Astrocyte (in vitro differentiated cells and primary cell): ENCODE results near the gene ZBTB8OS. TPM values are rescaled to one million over a fixed set of nuclear protein-coding genes. Genes with fewer than 3 reads are reported as not detected.

Source experiments
- DNase-seq: peaks from one replicate; pipeline ENCODE4 v3.0.0-alpha.2; 2010; ENCODE audit warnings: low read depth
- FAIRE-seq: peaks from 2 replicates; lab custom pipeline; 2011; peaks lifted over from hg19 to GRCh38; lab: Jason Lieb, UNC
- H2AFZ ChIP-seq: 2 replicates; pipeline ENCODE4 v1.6.0; 2012; ENCODE audit warnings: low read depth, low read length, inconsistent platforms
- H3K27ac ChIP-seq: 2 replicates; pipeline ENCODE4 v1.5.1; 2011; ENCODE audit warnings: low read depth, low read length, inconsistent platforms
- H3K27me3 ChIP-seq: 2 replicates; pipeline ENCODE4 v1.6.0; 2011; ENCODE audit warnings: low read length, inconsistent platforms; ENCODE audit not compliant: insufficient read depth
- H3K36me3 ChIP-seq: 2 replicates; pipeline ENCODE4 v1.5.1; 2011; ENCODE audit warnings: low read length, inconsistent platforms; ENCODE audit not compliant: insufficient read depth
- H3K4me1 ChIP-seq: 2 replicates; pipeline ENCODE4 v1.5.1; 2011; ENCODE audit warnings: low read length, inconsistent platforms; ENCODE audit not compliant: insufficient read depth
- H3K4me2 ChIP-seq: 2 replicates; pipeline ENCODE4 v1.6.0; 2012; ENCODE audit warnings: low read length, inconsistent platforms
- H3K4me3 ChIP-seq: 2 replicates; pipeline ENCODE4 v1.5.1; 2011; ENCODE audit warnings: low read depth, mild to moderate bottlenecking, low read length, inconsistent platforms; ENCODE audit not compliant: insufficient read depth
- H3K79me2 ChIP-seq: 2 replicates; pipeline ENCODE4 v1.6.0; 2012; ENCODE audit warnings: mild to moderate bottlenecking, low read length, inconsistent platforms; ENCODE audit not compliant: insufficient read depth
- H3K9ac ChIP-seq: 2 replicates; pipeline ENCODE4 v1.6.0; 2012; ENCODE audit warnings: mild to moderate bottlenecking, low read length, inconsistent platforms
- H3K9me3 ChIP-seq: 2 replicates; pipeline ENCODE4 v1.5.1; 2012; ENCODE audit warnings: low read depth, mild to moderate bottlenecking, low read length, inconsistent platforms; ENCODE audit not compliant: insufficient read depth
- H4K20me1 ChIP-seq: 2 replicates; pipeline ENCODE4 v1.6.0; 2012; ENCODE audit warnings: low read length, inconsistent platforms; ENCODE audit not compliant: insufficient read depth
- H3K27ac Mint-ChIP-seq: one replicate; pipeline ENCODE4 v1.8.0; 2021; ENCODE audit warnings: mild to moderate bottlenecking, mixed read lengths; ENCODE audit not compliant: unreplicated experiment
- H3K27me3 Mint-ChIP-seq: one replicate; pipeline ENCODE4 v1.8.0; 2021; ENCODE audit warnings: low read depth, mixed read lengths; ENCODE audit not compliant: unreplicated experiment
- H3K36me3 Mint-ChIP-seq: one replicate; pipeline ENCODE4 v1.8.0; 2021; ENCODE audit warnings: low read depth, mixed read lengths; ENCODE audit not compliant: unreplicated experiment
- H3K4me1 Mint-ChIP-seq: one replicate; pipeline ENCODE4 v1.8.0; 2021; ENCODE audit warnings: low read depth, mixed read lengths; ENCODE audit not compliant: unreplicated experiment
- H3K4me3 Mint-ChIP-seq: one replicate; pipeline ENCODE4 v1.8.0; 2021; ENCODE audit warnings: mild to moderate bottlenecking, moderate library complexity, mixed read lengths; ENCODE audit not compliant: unreplicated experiment
- H3K9me3 Mint-ChIP-seq: one replicate; pipeline ENCODE4 v1.8.0; 2021; ENCODE audit warnings: mild to moderate bottlenecking, mixed read lengths; ENCODE audit not compliant: unreplicated experiment
- EZH2 ChIP-seq: IDR thresholded peaks from 2 replicates; pipeline ENCODE4 v1.6.1; 2012; ENCODE audit warnings: mild to moderate bottlenecking, low read length, inconsistent platforms; ENCODE audit not compliant: insufficient read depth
- total RNA-seq: library from RNA; stranded (reverse); gene quantifications from 2 replicates; pipeline ENCODE4 v1.2.1, GENCODE V29; 2021
- TF ChIP-seq, protein P1 (sequence below): IDR thresholded peaks from 2 replicates; pipeline ENCODE4 v1.5.1; 2011; ENCODE audit warnings: low read depth, mild to moderate bottlenecking, inconsistent platforms, low read length, moderate library complexity; ENCODE audit not compliant: insufficient read depth

Gene ZBTB8OS
- total RNA-seq, 1 donor from 2014 or later: 60.4 TPM

DNA sequence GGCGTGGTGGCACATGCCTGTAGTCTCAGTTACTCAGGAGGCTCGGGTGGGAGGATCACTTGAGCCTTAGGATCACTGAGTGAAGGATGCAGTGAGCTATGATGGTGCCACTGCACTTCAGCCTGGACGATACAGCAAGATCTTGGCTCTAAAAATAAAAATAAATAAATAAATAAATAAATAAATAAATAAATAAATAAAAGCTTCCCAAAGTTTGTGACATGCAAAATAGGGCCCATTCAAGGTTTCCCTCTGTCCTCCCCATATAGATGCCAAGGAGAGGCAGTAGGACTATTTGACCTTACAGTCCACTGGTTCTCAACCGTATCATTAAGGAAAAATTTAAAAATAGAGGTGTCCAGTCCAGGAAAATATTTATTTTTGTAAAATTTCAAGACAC is 41.2 kb downstream of the ZBTB8OS start:
- no peaks in the 10 kb centered on the region for H3K36me3 ChIP-seq
- no peak overlapping the region for H3K4me3 ChIP-seq
- Mint-ChIP-seq H3K27ac (no peak overlapping the region), H3K4me3 (no peak overlapping the region), H3K27me3 (no peaks in the 10 kb centered on the region), H3K9me3 (no peaks in the 10 kb centered on the region), H3K36me3 (no peaks in the 10 kb centered on the region), H3K4me1 (no peaks in the 10 kb centered on the region)
- H3K4me1 ChIP-seq: no peaks in the 10 kb centered on the region
- H4K20me1 ChIP-seq: no peaks in the 10 kb centered on the region
- no peak overlapping the region for H3K9ac ChIP-seq
- no peak overlapping the region for H3K4me2 ChIP-seq
- no peaks in the 10 kb centered on the region for H3K9me3 ChIP-seq
- TF ChIP-seq, protein P1, sequence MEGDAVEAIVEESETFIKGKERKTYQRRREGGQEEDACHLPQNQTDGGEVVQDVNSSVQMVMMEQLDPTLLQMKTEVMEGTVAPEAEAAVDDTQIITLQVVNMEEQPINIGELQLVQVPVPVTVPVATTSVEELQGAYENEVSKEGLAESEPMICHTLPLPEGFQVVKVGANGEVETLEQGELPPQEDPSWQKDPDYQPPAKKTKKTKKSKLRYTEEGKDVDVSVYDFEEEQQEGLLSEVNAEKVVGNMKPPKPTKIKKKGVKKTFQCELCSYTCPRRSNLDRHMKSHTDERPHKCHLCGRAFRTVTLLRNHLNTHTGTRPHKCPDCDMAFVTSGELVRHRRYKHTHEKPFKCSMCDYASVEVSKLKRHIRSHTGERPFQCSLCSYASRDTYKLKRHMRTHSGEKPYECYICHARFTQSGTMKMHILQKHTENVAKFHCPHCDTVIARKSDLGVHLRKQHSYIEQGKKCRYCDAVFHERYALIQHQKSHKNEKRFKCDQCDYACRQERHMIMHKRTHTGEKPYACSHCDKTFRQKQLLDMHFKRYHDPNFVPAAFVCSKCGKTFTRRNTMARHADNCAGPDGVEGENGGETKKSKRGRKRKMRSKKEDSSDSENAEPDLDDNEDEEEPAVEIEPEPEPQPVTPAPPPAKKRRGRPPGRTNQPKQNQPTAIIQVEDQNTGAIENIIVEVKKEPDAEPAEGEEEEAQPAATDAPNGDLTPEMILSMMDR: no peak
- no peak for TF ChIP-seq EZH2
- H2AFZ ChIP-seq: no peak overlapping the region
- no peak for DNase-seq
- H3K27me3 ChIP-seq: no peaks in the 10 kb centered on the region
- no peak overlapping the region for H3K27ac ChIP-seq
- FAIRE-seq: no peak
- no peaks in the 10 kb centered on the region for H3K79me2 ChIP-seq

DNA sequence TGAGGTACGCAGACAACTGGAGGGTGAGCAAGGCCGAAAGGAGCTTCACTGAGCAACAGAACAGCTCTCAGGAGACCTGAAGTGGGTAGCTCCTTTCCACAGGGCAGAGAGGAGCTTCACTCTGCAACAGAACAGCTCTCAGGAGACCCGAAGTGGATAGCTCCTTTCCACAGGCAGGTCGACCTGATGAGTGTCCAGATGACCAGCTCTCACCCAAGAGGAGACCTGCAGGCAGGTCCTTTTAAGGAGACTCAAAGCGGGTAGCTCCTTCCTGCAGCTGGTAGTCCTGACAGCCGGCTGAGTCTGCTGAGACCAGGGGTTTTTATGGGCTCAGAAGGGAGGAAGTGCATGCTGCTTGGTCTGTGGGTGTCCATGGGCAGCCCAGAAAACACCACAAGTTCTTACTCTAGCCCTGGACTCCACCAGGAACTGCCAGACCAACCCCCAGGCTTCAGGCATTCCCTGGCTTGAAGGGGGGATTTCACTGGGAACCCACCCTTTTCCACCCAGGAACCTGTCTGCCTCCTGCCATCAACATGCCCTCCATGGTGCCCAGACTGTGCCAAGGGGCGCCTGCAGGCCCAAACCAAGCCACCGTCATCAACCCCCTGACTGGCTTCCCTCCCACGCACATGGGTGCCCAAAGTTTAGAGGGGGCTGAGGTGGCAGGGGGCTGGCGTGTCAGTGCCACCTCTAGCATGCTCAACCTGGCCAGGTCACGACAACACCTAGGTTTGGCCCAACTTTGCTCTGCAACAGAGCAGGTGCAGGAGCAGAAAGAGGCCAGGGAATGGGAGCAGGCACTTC is 43.6 kb downstream of the ZBTB8OS start:
- Histone ChIP-seq H3K27me3 (no peaks in the 10 kb centered on the region), H3K4me1 (no peaks in the 10 kb centered on the region), H4K20me1 (no peaks in the 10 kb centered on the region), H3K9me3 (no peaks in the 10 kb centered on the region), H3K27ac (no peak overlapping the region), H2AFZ (no peak overlapping the region), H3K4me3 (no peak overlapping the region), H3K4me2 (no peak overlapping the region), H3K36me3 (no peaks in the 10 kb centered on the region), H3K9ac (no peak overlapping the region), H3K79me2 (no peaks in the 10 kb centered on the region)
- FAIRE-seq (no peak), DNase-seq (no peak)
- Mint-ChIP-seq H3K4me1 (no peaks in the 10 kb centered on the region), H3K27me3 (no peaks in the 10 kb centered on the region), H3K4me3 (no peak overlapping the region), H3K9me3 (no peaks in the 10 kb centered on the region), H3K36me3 (no peaks in the 10 kb centered on the region), H3K27ac (no peak overlapping the region)
- TF ChIP-seq, protein P1: no peak

DNA sequence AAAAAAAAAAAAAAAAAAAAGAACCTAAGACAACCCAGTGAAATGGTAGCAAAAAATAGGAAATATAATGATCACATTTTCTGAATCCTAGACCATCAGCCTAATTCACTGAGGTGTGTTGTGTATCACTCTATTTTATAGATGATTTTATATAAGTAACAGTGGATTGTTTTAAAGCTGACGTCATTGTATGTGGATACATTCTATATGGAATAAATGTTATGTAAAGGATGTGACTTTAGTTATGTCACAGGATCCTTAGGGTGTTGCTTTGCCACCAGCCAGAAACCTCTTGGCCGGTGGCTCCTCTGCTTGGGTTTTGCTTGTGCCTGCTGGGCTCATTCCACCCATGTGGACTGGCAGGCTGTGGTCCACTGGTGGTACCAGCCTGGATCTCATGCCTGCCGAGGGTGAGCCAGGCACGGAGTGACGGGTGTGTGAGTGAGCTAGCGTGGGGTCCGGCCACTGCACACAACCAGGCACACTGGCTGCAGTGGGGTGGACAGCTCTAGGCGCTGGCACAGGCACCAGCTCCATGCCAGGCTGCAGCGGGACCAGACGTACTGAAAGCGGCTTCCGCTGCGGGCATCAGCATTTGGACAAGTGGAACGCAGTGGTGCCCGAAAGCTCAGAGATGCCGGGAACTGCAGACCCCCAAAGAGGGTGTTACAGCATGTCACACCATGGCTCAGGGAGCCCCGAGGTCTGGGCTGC is 44.5 kb downstream of the ZBTB8OS start:
- no peaks in the 10 kb centered on the region for H3K27me3 Mint-ChIP-seq
- TF ChIP-seq, protein P1: no peak
- no peak for TF ChIP-seq EZH2
- DNase-seq (no peak), FAIRE-seq (no peak)
- Histone ChIP-seq H3K4me2 (no peak overlapping the region), H3K79me2 (no peaks in the 10 kb centered on the region), H3K4me1 (no peaks in the 10 kb centered on the region), H3K27me3 (no peaks in the 10 kb centered on the region), H3K27ac (no peak overlapping the region), H3K4me3 (no peak overlapping the region), H4K20me1 (no peaks in the 10 kb centered on the region), H2AFZ (no peak overlapping the region), H3K9me3 (no peaks in the 10 kb centered on the region), H3K9ac (no peak overlapping the region), H3K36me3 (no peaks in the 10 kb centered on the region)
- no peaks in the 10 kb centered on the region for H3K9me3 Mint-ChIP-seq
- H3K4me3 Mint-ChIP-seq: no peak overlapping the region
- H3K36me3 Mint-ChIP-seq: no peaks in the 10 kb centered on the region
- no peaks in the 10 kb centered on the region for H3K4me1 Mint-ChIP-seq
- no peak overlapping the region for H3K27ac Mint-ChIP-seq
